ENCODE results near the gene PLAC8.
"Not testable (repeated sequence)": the region's sequence is repeated elsewhere in the genome, so short reads cannot be mapped to it uniquely, and the experiment has no call there.

PLAC8 gene

GRCh38 chr4:83113429-83113786 lies 1.1 kb downstream of the PLAC8 start:
- TF ChIP-seq, protein P1, sequence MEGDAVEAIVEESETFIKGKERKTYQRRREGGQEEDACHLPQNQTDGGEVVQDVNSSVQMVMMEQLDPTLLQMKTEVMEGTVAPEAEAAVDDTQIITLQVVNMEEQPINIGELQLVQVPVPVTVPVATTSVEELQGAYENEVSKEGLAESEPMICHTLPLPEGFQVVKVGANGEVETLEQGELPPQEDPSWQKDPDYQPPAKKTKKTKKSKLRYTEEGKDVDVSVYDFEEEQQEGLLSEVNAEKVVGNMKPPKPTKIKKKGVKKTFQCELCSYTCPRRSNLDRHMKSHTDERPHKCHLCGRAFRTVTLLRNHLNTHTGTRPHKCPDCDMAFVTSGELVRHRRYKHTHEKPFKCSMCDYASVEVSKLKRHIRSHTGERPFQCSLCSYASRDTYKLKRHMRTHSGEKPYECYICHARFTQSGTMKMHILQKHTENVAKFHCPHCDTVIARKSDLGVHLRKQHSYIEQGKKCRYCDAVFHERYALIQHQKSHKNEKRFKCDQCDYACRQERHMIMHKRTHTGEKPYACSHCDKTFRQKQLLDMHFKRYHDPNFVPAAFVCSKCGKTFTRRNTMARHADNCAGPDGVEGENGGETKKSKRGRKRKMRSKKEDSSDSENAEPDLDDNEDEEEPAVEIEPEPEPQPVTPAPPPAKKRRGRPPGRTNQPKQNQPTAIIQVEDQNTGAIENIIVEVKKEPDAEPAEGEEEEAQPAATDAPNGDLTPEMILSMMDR (conservative IDR thresholded peaks at IDR 0.05; ENCODE audit: control insufficient read depth, insufficient read depth, low read depth, low read length): no peak

GRCh38 chr4:83112678-83113428 lies 1.7 kb downstream of the PLAC8 start:
- TF ChIP-seq, protein P1 (conservative IDR thresholded peaks at IDR 0.05; ENCODE audit: control insufficient read depth, insufficient read depth, low read depth, low read length): no peak
- H3K4me3 ChIP-seq (ENCODE audit: control insufficient read depth, low read depth, low read length): no peak overlapping the region
- DNase-seq (ENCODE audit: low read depth): no peak

More at GRCh38 chr4:83113429-83113786, 1.1 kb downstream of the PLAC8 start:
- no peak overlapping the region for H3K4me3 ChIP-seq (ENCODE audit: control insufficient read depth, low read depth, low read length)
- no peak for DNase-seq (ENCODE audit: low read depth)

- TF ChIP-seq, protein P1 (conservative IDR thresholded peaks at IDR 0.05; ENCODE audit: control insufficient read depth, insufficient read depth, low read depth, low read length): no peak
- H3K4me3 ChIP-seq (ENCODE audit: control insufficient read depth, low read depth, low read length): no peak overlapping the region
- DNase-seq (ENCODE audit: low read depth): no peak
These were observed 2.3 kb downstream of the PLAC8 start for GRCh38 chr4:83112231-83112630.

DNA sequence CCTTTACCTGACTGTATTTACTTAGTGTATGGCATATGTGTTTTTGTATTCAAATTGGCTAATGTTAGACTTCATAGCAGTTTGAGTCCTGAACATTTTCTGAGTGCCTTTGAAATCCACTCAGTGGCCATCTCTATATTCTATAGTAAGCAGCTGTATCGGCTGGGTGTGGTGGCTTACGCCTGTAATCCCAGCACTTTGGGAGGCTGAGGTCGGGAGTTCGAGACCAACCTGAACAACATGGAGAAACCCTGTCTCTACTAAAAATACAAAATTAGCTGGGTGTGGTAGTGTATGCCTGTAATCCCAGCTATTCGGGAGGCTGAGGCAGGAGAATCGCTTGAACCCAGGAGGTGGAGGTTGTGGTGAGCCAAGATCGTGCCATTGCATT lies 2.8 kb downstream of the PLAC8 start:
- not testable (repeated sequence) for DNase-seq (ENCODE audit: low read depth); H3K4me3 ChIP-seq (ENCODE audit: control insufficient read depth, low read depth, low read length)

DNA sequence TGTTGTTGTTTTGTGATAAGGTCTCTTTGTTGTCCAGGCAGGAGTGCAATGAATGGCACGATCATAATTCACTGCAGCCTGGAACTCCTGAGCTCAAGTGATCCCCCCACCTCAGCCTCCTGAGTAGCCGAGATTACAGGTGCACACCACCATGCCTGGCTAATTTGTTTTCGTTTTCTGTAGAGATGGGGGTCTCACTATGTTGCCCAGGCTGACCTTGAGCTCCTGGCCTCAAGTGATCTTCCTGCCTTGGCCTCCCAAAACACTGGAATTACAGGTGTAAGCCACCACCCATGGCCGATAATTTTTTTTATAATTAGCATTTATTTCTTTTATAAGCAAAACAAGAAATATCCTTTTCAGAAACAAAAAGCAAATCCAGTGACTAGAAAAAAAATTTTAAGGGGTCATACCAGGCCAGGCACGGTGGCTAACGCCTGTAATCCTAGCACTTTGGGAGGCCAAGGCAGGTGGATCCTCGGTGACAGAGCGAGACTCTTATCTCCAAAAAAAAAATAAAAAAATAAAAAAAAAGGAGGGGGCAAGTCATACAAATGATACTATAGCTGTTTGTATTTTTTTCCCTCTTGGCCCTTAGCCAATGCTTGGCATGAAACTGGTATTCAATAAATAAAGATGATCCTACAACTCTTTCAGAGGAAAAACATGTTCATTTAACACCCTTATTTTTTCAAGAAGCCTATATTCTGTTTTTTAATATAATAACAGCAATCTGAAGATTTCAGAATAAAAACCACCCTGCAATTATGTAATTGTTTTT lies 3.4 kb downstream of the PLAC8 start:
- no peak for DNase-seq (ENCODE audit: low read depth)
- no peak overlapping the region for H3K4me3 ChIP-seq (ENCODE audit: control insufficient read depth, low read depth, low read length)
- TF ChIP-seq, protein P1 (conservative IDR thresholded peaks at IDR 0.05; ENCODE audit: control insufficient read depth, insufficient read depth, low read depth, low read length): no peak

GRCh38 chr4:83110223-83110945 lies 4.1 kb downstream of the PLAC8 start:
- DNase-seq (ENCODE audit: low read depth): peak; percentile 68
- TF ChIP-seq, protein P1 (conservative IDR thresholded peaks at IDR 0.05; ENCODE audit: control insufficient read depth, insufficient read depth, low read depth, low read length): peak; percentile 64
- peak overlapping the region; percentile 53 for H3K4me3 ChIP-seq (ENCODE audit: control insufficient read depth, low read depth, low read length)
